Upper lobe of right lung (tissue), 1 donor: ENCODE data around the gene PPL. TPM values are rescaled to one million over a fixed set of nuclear protein-coding genes. Genes with fewer than 3 reads are reported as not detected.

ENCODE experiments used
- ATAC-seq: fragments of 200-7000 bp; cut with Tn5 transposase; one replicate; pipeline ENCODE4 v1.9.1; 2020; ENCODE audit warnings: mild to moderate bottlenecking, moderate library complexity
- DNase-seq: peaks from one replicate; pipeline ENCODE4 v3.0.0-alpha.2; 2020
- H3K27ac ChIP-seq: fragments of 200-600 bp; one replicate; pipeline ENCODE4 v1.8.0; 2022
- H3K27me3 ChIP-seq: fragments of 200-600 bp; one replicate; pipeline ENCODE4 v1.8.0; 2022; ENCODE audit warnings: mild to moderate bottlenecking
- H3K36me3 ChIP-seq: fragments of 200-600 bp; one replicate; pipeline ENCODE4 v1.8.0; 2022
- H3K4me1 ChIP-seq: fragments of 200-600 bp; one replicate; pipeline ENCODE4 v1.8.0; 2022
- H3K4me3 ChIP-seq: fragments of 200-600 bp; one replicate; pipeline ENCODE4 v1.8.0; 2022; ENCODE audit warnings: mild to moderate bottlenecking
- H3K9me3 ChIP-seq: fragments of 200-600 bp; one replicate; pipeline ENCODE4 v1.8.0; 2022
- intact Hi-C: fragments of 100-400 bp; cut with DNase I; formaldehyde crosslinking; loops from one replicate; pipeline ENCODE4 v1.11.0; 2022
- long read RNA-seq: library from polyadenylated mRNA; unstranded; transcript quantifications from one replicate; pipeline ENCODE4 v2.0.0, GENCODE V29; 2021
- total RNA-seq: library from RNA; stranded (reverse); fragmentation: NEBNext Ultra II Directional; extraction: Animal tissue kit (Norgen Biotek cat#: 25700); gene quantifications from one replicate; pipeline ENCODE4 v1.2.1, GENCODE V29; 2021
- TF ChIP-seq, protein P1 (sequence below): fragments of 200-600 bp; IDR thresholded peaks from one replicate; pipeline ENCODE4 v1.8.0; 2022; ENCODE audit warnings: antibody characterized with exemption
- donor health status: DM: no; HTN: yes; CAD: no; lungs with severe emphysema.

Gene PPL, protein sequence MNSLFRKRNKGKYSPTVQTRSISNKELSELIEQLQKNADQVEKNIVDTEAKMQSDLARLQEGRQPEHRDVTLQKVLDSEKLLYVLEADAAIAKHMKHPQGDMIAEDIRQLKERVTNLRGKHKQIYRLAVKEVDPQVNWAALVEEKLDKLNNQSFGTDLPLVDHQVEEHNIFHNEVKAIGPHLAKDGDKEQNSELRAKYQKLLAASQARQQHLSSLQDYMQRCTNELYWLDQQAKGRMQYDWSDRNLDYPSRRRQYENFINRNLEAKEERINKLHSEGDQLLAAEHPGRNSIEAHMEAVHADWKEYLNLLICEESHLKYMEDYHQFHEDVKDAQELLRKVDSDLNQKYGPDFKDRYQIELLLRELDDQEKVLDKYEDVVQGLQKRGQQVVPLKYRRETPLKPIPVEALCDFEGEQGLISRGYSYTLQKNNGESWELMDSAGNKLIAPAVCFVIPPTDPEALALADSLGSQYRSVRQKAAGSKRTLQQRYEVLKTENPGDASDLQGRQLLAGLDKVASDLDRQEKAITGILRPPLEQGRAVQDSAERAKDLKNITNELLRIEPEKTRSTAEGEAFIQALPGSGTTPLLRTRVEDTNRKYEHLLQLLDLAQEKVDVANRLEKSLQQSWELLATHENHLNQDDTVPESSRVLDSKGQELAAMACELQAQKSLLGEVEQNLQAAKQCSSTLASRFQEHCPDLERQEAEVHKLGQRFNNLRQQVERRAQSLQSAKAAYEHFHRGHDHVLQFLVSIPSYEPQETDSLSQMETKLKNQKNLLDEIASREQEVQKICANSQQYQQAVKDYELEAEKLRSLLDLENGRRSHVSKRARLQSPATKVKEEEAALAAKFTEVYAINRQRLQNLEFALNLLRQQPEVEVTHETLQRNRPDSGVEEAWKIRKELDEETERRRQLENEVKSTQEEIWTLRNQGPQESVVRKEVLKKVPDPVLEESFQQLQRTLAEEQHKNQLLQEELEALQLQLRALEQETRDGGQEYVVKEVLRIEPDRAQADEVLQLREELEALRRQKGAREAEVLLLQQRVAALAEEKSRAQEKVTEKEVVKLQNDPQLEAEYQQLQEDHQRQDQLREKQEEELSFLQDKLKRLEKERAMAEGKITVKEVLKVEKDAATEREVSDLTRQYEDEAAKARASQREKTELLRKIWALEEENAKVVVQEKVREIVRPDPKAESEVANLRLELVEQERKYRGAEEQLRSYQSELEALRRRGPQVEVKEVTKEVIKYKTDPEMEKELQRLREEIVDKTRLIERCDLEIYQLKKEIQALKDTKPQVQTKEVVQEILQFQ (N-terminal part only)
- 78.1 TPM for total RNA-seq
- long read RNA-seq, full-length matches to known transcripts, result 50 of 178 reads
- long read RNA-seq, partial matches to known transcripts, result 45 of 178 reads
- long read RNA-seq, other reads (novel, unspliced or antisense), result 83 of 178 reads

DNA sequence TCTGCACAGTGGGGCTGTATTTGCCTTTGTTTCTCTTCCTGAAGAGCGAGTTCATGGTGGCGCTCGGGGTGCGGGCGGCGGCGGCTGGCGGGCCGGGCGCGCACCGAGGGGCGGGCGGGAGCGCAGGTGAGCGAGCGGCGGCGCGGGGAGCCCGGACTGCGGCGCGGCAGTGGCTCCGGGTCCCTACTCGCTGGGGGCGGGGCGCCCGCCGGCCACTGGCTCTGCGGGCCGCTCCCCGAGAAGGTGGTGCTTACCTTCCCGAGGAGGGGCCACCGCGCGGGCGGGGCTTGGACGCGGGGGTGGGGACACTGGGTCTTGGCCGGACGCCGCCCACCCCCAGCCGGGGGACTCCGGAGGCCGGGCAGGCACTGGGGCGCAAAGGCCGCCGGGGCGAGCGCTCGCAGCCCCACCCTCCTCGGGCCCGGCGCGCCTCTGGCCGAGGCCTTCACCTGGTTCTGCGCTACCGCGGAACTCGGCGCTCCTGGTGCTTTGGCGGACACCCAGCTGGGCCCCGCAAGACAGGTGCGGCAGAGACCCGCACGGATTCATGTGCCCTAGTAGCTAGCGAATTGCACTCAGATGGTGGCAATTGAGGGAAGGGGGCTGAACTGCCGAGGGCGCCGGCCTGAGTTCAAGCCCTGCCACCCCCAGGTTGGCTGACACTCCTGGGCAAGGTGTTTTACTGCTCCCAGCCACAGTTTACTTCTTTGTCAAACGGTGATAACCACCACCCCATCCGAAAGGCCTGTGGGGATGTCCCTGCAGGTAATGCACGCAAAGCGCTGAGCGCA, at the start of gene PPL:
PPL (minus strand) TSS at position 158 of the 791 bp plus-strand sequence; CDS start at position 55, 103 bp downstream.
- peak within 1 kb of the TSS; percentile 62 for H3K4me3 ChIP-seq
- no peaks in the 10 kb centered on the region for H3K9me3 ChIP-seq
- peak; percentile 87 for ATAC-seq
- TF ChIP-seq, protein P1, sequence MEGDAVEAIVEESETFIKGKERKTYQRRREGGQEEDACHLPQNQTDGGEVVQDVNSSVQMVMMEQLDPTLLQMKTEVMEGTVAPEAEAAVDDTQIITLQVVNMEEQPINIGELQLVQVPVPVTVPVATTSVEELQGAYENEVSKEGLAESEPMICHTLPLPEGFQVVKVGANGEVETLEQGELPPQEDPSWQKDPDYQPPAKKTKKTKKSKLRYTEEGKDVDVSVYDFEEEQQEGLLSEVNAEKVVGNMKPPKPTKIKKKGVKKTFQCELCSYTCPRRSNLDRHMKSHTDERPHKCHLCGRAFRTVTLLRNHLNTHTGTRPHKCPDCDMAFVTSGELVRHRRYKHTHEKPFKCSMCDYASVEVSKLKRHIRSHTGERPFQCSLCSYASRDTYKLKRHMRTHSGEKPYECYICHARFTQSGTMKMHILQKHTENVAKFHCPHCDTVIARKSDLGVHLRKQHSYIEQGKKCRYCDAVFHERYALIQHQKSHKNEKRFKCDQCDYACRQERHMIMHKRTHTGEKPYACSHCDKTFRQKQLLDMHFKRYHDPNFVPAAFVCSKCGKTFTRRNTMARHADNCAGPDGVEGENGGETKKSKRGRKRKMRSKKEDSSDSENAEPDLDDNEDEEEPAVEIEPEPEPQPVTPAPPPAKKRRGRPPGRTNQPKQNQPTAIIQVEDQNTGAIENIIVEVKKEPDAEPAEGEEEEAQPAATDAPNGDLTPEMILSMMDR, result no peak
- H3K36me3 ChIP-seq, result no peaks in the 10 kb centered on the region
- peaks cover 30% of the 10 kb centered on the region for H3K4me1 ChIP-seq
- intact Hi-C loops, result no loop called here
- H3K27me3 ChIP-seq, result peaks cover 8% of the 10 kb centered on the region
- DNase-seq, result peak; percentile 96
- H3K27ac ChIP-seq, result peak within 1 kb of the TSS; percentile 88

DNA sequence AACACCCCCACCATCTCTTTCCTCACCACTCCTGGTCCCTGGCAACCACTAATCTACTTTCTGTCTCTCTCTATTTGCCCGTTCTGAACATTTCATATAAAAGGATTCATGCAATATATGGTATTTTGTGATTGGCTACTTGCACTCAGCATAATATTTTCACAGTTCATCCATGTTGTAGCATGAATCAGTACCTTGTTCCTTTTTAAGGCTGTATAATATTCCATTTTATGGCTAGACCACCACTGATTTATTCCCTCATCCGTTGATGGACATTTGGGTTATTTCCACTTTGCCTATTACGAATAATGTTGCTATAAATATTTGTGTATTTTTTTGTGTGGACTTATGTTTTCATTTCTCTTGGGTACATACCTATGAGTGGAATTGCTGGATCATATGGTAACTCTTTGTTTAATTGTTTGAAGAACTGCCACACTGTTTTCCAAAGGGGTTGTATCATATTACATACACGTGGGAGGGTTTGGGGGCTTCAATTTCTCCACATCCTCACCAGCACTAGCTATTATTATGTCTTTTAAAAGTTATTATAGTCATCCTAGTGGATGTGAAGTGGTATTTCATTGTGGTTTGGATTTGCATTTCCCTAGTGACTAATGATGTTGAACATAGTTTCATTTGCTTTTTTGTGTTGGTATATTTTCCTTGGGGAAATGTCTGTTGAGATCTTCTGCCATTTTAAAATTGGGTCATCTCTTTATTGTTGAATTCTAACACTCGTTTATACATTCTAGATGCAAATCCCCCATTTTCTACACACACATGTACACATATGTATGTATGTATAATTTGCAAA, 47.4 kb upstream of the PPL start:
- intact Hi-C loops, result no loop called here
- H3K36me3 ChIP-seq, result no peaks in the 10 kb centered on the region
- no peak overlapping the region for H3K27ac ChIP-seq
- no peak for ATAC-seq
- H3K9me3 ChIP-seq, result no peaks in the 10 kb centered on the region
- H3K4me3 ChIP-seq, result no peak overlapping the region
- no peaks in the 10 kb centered on the region for H3K4me1 ChIP-seq
- TF ChIP-seq, protein P1, result no peak
- DNase-seq, result no peak
- peaks cover 22% of the 10 kb centered on the region for H3K27me3 ChIP-seq

DNA sequence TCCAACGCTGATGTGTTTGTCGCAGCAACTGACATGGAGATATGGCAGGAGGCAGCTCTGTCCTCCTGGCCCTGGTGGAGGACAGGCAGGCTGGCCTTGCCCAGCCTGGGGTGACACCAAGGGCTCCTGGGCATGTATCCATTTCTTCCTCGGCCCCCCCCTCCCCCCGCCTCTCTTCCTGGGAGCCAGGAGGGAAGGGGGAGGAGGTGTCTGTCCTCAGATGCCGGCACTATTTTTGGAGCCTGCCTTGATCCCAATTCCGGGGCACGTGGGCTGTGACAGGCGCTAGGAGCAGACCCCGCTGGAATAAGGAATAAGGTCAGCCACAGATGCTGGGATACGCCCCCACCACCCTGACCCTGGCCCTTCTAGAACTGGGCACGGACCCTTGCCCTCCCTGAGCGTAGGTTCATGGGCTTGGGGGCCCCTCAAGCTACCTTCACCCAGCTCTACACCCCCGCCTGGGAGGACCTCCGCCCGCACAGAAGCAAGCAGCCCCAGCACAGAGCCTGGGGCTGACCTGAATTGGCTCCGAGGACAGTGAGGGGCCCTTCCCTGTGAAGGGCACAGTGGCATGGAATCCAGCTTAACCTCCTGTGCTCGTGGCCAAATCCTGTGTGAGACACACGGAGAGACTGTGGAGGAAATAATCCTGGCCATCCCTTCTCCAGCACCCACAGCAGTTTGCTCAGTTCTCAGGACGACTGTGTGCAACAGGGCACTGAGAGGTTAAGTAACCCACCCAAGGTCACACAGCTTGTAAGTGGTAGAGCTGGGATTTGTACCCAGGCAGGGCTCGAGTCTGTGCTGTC, 45.3 kb upstream of the PPL start:
- DNase-seq (no peak), ATAC-seq (no peak)
- H3K36me3 ChIP-seq, result no peaks in the 10 kb centered on the region
- no peak overlapping the region for H3K4me3 ChIP-seq
- intact Hi-C loops, result no loop called here
- no peak overlapping the region for H3K27ac ChIP-seq
- TF ChIP-seq, protein P1, result no peak
- H3K27me3 ChIP-seq, result peaks cover under 1% of the 10 kb centered on the region
- no peaks in the 10 kb centered on the region for H3K9me3 ChIP-seq
- H3K4me1 ChIP-seq, result no peaks in the 10 kb centered on the region

DNA sequence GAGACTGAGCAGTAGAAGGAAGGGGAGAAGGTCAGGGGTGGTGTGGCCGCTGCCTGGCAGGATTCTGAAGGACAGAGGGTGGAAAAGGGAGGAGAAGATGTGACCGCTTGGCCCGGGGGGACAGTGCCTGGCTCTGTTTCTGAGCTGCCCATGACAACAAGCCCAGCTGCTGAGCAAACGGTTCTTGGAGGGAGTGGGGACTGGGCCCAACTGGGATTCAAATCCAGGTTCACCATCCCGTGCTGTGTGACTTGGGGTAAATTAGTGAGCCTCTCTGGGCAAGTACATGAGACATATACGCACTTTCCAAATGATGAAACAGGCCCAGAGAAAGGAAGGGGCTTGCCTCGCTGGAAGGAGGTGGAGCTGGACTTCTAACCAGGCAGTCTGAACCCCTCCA, 44.5 kb upstream of the PPL start:
- no peak overlapping the region for H3K27ac ChIP-seq
- intact Hi-C loops, result no loop called here
- ATAC-seq, result no peak

More for the DNA sequence above, 44.5 kb upstream of the PPL start:
- TF ChIP-seq, protein P1, result no peak
- no peak overlapping the region for H3K4me3 ChIP-seq
- H3K36me3 ChIP-seq, result no peaks in the 10 kb centered on the region
- H3K9me3 ChIP-seq, result no peaks in the 10 kb centered on the region
- no peaks in the 10 kb centered on the region for H3K4me1 ChIP-seq
- DNase-seq, result no peak
- H3K27me3 ChIP-seq, result no peaks in the 10 kb centered on the region
